HG02678 (cell line): ENCODE data around the gene SLC4A5.
"Not testable (repeated sequence)": the region's sequence is repeated elsewhere in the genome, so short reads cannot be mapped to it uniquely, and the experiment has no call there.

Experiments used
- ATAC-seq: cut with Tn5 transposase; IDR thresholded peaks from one replicate; pipeline ENCODE4 v1.9.1; 2021; ENCODE audit warnings: mild to moderate bottlenecking, moderate library complexity; ENCODE audit not compliant: unreplicated experiment

SLC4A5 gene

GRCh38 chr2:74238879-74239278, 104.3 kb downstream of the SLC4A5 start:
- ATAC-seq: no peak

- no peak for ATAC-seq
These were observed 108.2 kb downstream of the SLC4A5 start for GRCh38 chr2:74235041-74235440.

- ATAC-seq: no peak
These were observed 109.6 kb downstream of the SLC4A5 start for GRCh38 chr2:74233648-74234047.

- no peak for ATAC-seq
These were observed 110.8 kb downstream of the SLC4A5 start for GRCh38 chr2:74232426-74232825.

- ATAC-seq: not testable (repeated sequence)
These were observed 113.4 kb downstream of the SLC4A5 start for GRCh38 chr2:74229865-74230264.

- ATAC-seq: no peak
These were observed 114.4 kb downstream of the SLC4A5 start for GRCh38 chr2:74228772-74229171.

GRCh38 chr2:74227646-74228045, 115.6 kb downstream of the SLC4A5 start:
- no peak for ATAC-seq

GRCh38 chr2:74226648-74227213, 116.5 kb downstream of the SLC4A5 start:
- no peak for ATAC-seq

GRCh38 chr2:74225698-74226459, 117.3 kb downstream of the SLC4A5 start:
- ATAC-seq: no peak

GRCh38 chr2:74223941-74224770, 119.1 kb downstream of the SLC4A5 start:
- ATAC-seq: no peak

GRCh38 chr2:74222300-74222650, 120.9 kb downstream of the SLC4A5 start:
- ATAC-seq: no peak

GRCh38 chr2:74221604-74222299, 121.5 kb downstream of the SLC4A5 start:
- ATAC-seq: no peak

- ATAC-seq: no peak
These were observed 122.1 kb downstream of the SLC4A5 start for GRCh38 chr2:74221091-74221490.

GRCh38 chr2:74219846-74220486, 123.2 kb downstream of the SLC4A5 start:
- ATAC-seq: no peak

GRCh38 chr2:74216642-74217041, 126.6 kb downstream of the SLC4A5 start:
- ATAC-seq: no peak

- ATAC-seq: not testable (repeated sequence)
These were observed 127.4 kb downstream of the SLC4A5 start for GRCh38 chr2:74215771-74216170.

- ATAC-seq: no peak
These were observed 130.4 kb downstream of the SLC4A5 start for GRCh38 chr2:74212702-74213410.

GRCh38 chr2:74206180-74206688, 137.0 kb downstream of the SLC4A5 start:
- ATAC-seq: peak; percentile 91

- no peak for ATAC-seq
These were observed 137.6 kb downstream of the SLC4A5 start for GRCh38 chr2:74205596-74205995.

- ATAC-seq: no peak
These were observed 138.1 kb downstream of the SLC4A5 start for GRCh38 chr2:74205113-74205512.
